ENCODE measurements around the gene NXT1.

Gene NXT1

GRCh38 chr20:23393996-23394775, 43.6 kb downstream of the NXT1 start:
- Histone ChIP-seq H3K36me3 (ENCODE audit: insufficient read depth, insufficient read length, low read length) (peaks cover 48% of the 10 kb centered on the region), H3K9me3 (ENCODE audit: insufficient read depth, low read length) (no peaks in the 10 kb centered on the region), H3K4me3 (ENCODE audit: insufficient read length, low read depth) (no peak overlapping the region), H3K27me3 (ENCODE audit: insufficient read depth, insufficient read length) (no peaks in the 10 kb centered on the region), H3K4me1 (ENCODE audit: insufficient read depth, insufficient read length) (no peaks in the 10 kb centered on the region), H3K9ac (ENCODE audit: insufficient read length, low read depth) (no peak overlapping the region)
- DNase-seq (ENCODE audit: low read depth, low spot score): no peak
- TF ChIP-seq SUZ12 (IDR thresholded peaks at IDR 0.05; ENCODE audit: extremely low read depth, insufficient read depth, insufficient read length): no peak
- TF ChIP-seq ZNF274 (IDR thresholded peaks at IDR 0.05; ENCODE audit: low read depth, low read length): no peak

- no peaks in the 10 kb centered on the region for H3K27me3 ChIP-seq (ENCODE audit: insufficient read depth, insufficient read length)
- no peaks in the 10 kb centered on the region for H3K4me1 ChIP-seq (ENCODE audit: insufficient read depth, insufficient read length)
- peaks cover 44% of the 10 kb centered on the region for H3K36me3 ChIP-seq (ENCODE audit: insufficient read depth, insufficient read length, low read length)
- no peak overlapping the region for H3K4me3 ChIP-seq (ENCODE audit: insufficient read length, low read depth)
- H3K9me3 ChIP-seq (ENCODE audit: insufficient read depth, low read length): no peaks in the 10 kb centered on the region
- DNase-seq (ENCODE audit: low read depth, low spot score): no peak
- no peak overlapping the region for H3K9ac ChIP-seq (ENCODE audit: insufficient read length, low read depth)
- no peak for TF ChIP-seq SUZ12 (IDR thresholded peaks at IDR 0.05; ENCODE audit: extremely low read depth, insufficient read depth, insufficient read length)
- TF ChIP-seq ZNF274 (IDR thresholded peaks at IDR 0.05; ENCODE audit: low read depth, low read length): no peak
- TF ChIP-seq YY1 (IDR thresholded peaks at IDR 0.05; ENCODE audit: insufficient read depth, insufficient read length): no peak
These were observed 46.5 kb downstream of the NXT1 start for GRCh38 chr20:23396950-23397627.

- Histone ChIP-seq H3K27me3 (ENCODE audit: insufficient read depth, insufficient read length) (no peaks in the 10 kb centered on the region), H3K9me3 (ENCODE audit: insufficient read depth, low read length) (no peaks in the 10 kb centered on the region), H3K4me1 (ENCODE audit: insufficient read depth, insufficient read length) (no peaks in the 10 kb centered on the region), H3K4me3 (ENCODE audit: insufficient read length, low read depth) (no peak overlapping the region), H3K9ac (ENCODE audit: insufficient read length, low read depth) (no peak overlapping the region), H3K36me3 (ENCODE audit: insufficient read depth, insufficient read length, low read length) (peaks cover 43% of the 10 kb centered on the region)
- TF ChIP-seq ZNF274 (IDR thresholded peaks at IDR 0.05; ENCODE audit: low read depth, low read length): no peak
- TF ChIP-seq YY1 (IDR thresholded peaks at IDR 0.05; ENCODE audit: insufficient read depth, insufficient read length): no peak
- no peak for TF ChIP-seq SUZ12 (IDR thresholded peaks at IDR 0.05; ENCODE audit: extremely low read depth, insufficient read depth, insufficient read length)
- no peak for DNase-seq (ENCODE audit: low read depth, low spot score)
These were observed 47.4 kb downstream of the NXT1 start for GRCh38 chr20:23397961-23398360.

GRCh38 chr20:23399568-23400241, 49.1 kb downstream of the NXT1 start:
- Histone ChIP-seq H3K27me3 (ENCODE audit: insufficient read depth, insufficient read length) (no peaks in the 10 kb centered on the region), H3K4me3 (ENCODE audit: insufficient read length, low read depth) (no peak overlapping the region), H3K9me3 (ENCODE audit: insufficient read depth, low read length) (no peaks in the 10 kb centered on the region), H3K4me1 (ENCODE audit: insufficient read depth, insufficient read length) (no peaks in the 10 kb centered on the region), H3K36me3 (ENCODE audit: insufficient read depth, insufficient read length, low read length) (peaks cover 26% of the 10 kb centered on the region), H3K9ac (ENCODE audit: insufficient read length, low read depth) (no peak overlapping the region)
- DNase-seq (ENCODE audit: low read depth, low spot score): no peak
- no peak for TF ChIP-seq SUZ12 (IDR thresholded peaks at IDR 0.05; ENCODE audit: extremely low read depth, insufficient read depth, insufficient read length)
- TF ChIP-seq YY1 (IDR thresholded peaks at IDR 0.05; ENCODE audit: insufficient read depth, insufficient read length): no peak
- no peak for TF ChIP-seq ZNF274 (IDR thresholded peaks at IDR 0.05; ENCODE audit: low read depth, low read length)

GRCh38 chr20:23401051-23401450, 50.5 kb downstream of the NXT1 start:
- TF ChIP-seq YY1 (IDR thresholded peaks at IDR 0.05; ENCODE audit: insufficient read depth, insufficient read length) (no peak), SUZ12 (IDR thresholded peaks at IDR 0.05; ENCODE audit: extremely low read depth, insufficient read depth, insufficient read length) (no peak), ZNF274 (IDR thresholded peaks at IDR 0.05; ENCODE audit: low read depth, low read length) (no peak)
- H3K9me3 ChIP-seq (ENCODE audit: insufficient read depth, low read length): no peaks in the 10 kb centered on the region
- H3K36me3 ChIP-seq (ENCODE audit: insufficient read depth, insufficient read length, low read length): peaks cover 20% of the 10 kb centered on the region
- no peaks in the 10 kb centered on the region for H3K4me1 ChIP-seq (ENCODE audit: insufficient read depth, insufficient read length)
- no peak overlapping the region for H3K4me3 ChIP-seq (ENCODE audit: insufficient read length, low read depth)
- H3K27me3 ChIP-seq (ENCODE audit: insufficient read depth, insufficient read length): no peaks in the 10 kb centered on the region
- H3K9ac ChIP-seq (ENCODE audit: insufficient read length, low read depth): no peak overlapping the region
- DNase-seq (ENCODE audit: low read depth, low spot score): no peak

- H3K9ac ChIP-seq (ENCODE audit: insufficient read length, low read depth): no peak overlapping the region
- H3K27me3 ChIP-seq (ENCODE audit: insufficient read depth, insufficient read length): no peaks in the 10 kb centered on the region
- TF ChIP-seq SUZ12 (IDR thresholded peaks at IDR 0.05; ENCODE audit: extremely low read depth, insufficient read depth, insufficient read length) (no peak), ZNF274 (IDR thresholded peaks at IDR 0.05; ENCODE audit: low read depth, low read length) (no peak), YY1 (IDR thresholded peaks at IDR 0.05; ENCODE audit: insufficient read depth, insufficient read length) (no peak)
- H3K4me1 ChIP-seq (ENCODE audit: insufficient read depth, insufficient read length): no peaks in the 10 kb centered on the region
- H3K4me3 ChIP-seq (ENCODE audit: insufficient read length, low read depth): no peak overlapping the region
- peaks cover 20% of the 10 kb centered on the region for H3K36me3 ChIP-seq (ENCODE audit: insufficient read depth, insufficient read length, low read length)
- H3K9me3 ChIP-seq (ENCODE audit: insufficient read depth, low read length): no peaks in the 10 kb centered on the region
- no peak for DNase-seq (ENCODE audit: low read depth, low spot score)
These were observed 53.2 kb downstream of the NXT1 start for GRCh38 chr20:23403751-23404150.

GRCh38 chr20:23404196-23404595, 53.6 kb downstream of the NXT1 start:
- TF ChIP-seq YY1 (IDR thresholded peaks at IDR 0.05; ENCODE audit: insufficient read depth, insufficient read length): no peak
- TF ChIP-seq ZNF274 (IDR thresholded peaks at IDR 0.05; ENCODE audit: low read depth, low read length): no peak
- TF ChIP-seq SUZ12 (IDR thresholded peaks at IDR 0.05; ENCODE audit: extremely low read depth, insufficient read depth, insufficient read length): no peak
- Histone ChIP-seq H3K9ac (ENCODE audit: insufficient read length, low read depth) (no peak overlapping the region), H3K4me1 (ENCODE audit: insufficient read depth, insufficient read length) (no peaks in the 10 kb centered on the region), H3K27me3 (ENCODE audit: insufficient read depth, insufficient read length) (no peaks in the 10 kb centered on the region), H3K36me3 (ENCODE audit: insufficient read depth, insufficient read length, low read length) (peaks cover 17% of the 10 kb centered on the region), H3K4me3 (ENCODE audit: insufficient read length, low read depth) (no peak overlapping the region), H3K9me3 (ENCODE audit: insufficient read depth, low read length) (no peaks in the 10 kb centered on the region)
- no peak for DNase-seq (ENCODE audit: low read depth, low spot score)
